Left cardiac atrium (tissue), 4 donors: Measurements from ENCODE around the gene METTL2B. TPM values are rescaled to one million over a fixed set of nuclear protein-coding genes. Genes with fewer than 3 reads are reported as not detected.
A peak's percentile ranks its signal among the peaks of the same experiment; 100 is the strongest.
"Not testable (repeated sequence)": the region's sequence is repeated elsewhere in the genome, so short reads cannot be mapped to it uniquely, and the experiment has no call there.

Experiments
- ATAC-seq, 2 donors: fragments of 200-7000 bp; cut with Tn5 transposase; one replicate each; pipeline ENCODE4 v1.9.1; 2020; ENCODE audit warnings: mild to moderate bottlenecking in 2 of 2, moderate library complexity in 2 of 2
- DNase-seq: peaks from one replicate; pipeline ENCODE4 v3.0.0-alpha.2; 2020
- intact Hi-C, 2 donors: fragments of 100-400 bp; cut with DNase I; formaldehyde crosslinking; loops; one replicate each; pipeline versions ENCODE4 v1.14.1 to v1.15.1; 2022 to 2023
- total RNA-seq, 2 donors: library from RNA; stranded (reverse); fragmentation: NEBNext Ultra II Directional; extraction: Animal tissue kit (Norgen Biotek cat#: 25700); gene quantifications; one replicate each; pipeline ENCODE4 v1.2.1, GENCODE V29; 2021
- donor health status: DM: no; HTN: yes; CAD: no.
- donor health status: DM: no; HTN: yes; CAD: no; lungs with severe emphysema.
- donor health status: DM: yes; HTN: yes; CAD: no.
- donor health status: Dilated cardiomyopathy.

The METTL2B gene
- total RNA-seq, 2 donors from 2014 or later, result 17.2 to 19.3 TPM

DNA sequence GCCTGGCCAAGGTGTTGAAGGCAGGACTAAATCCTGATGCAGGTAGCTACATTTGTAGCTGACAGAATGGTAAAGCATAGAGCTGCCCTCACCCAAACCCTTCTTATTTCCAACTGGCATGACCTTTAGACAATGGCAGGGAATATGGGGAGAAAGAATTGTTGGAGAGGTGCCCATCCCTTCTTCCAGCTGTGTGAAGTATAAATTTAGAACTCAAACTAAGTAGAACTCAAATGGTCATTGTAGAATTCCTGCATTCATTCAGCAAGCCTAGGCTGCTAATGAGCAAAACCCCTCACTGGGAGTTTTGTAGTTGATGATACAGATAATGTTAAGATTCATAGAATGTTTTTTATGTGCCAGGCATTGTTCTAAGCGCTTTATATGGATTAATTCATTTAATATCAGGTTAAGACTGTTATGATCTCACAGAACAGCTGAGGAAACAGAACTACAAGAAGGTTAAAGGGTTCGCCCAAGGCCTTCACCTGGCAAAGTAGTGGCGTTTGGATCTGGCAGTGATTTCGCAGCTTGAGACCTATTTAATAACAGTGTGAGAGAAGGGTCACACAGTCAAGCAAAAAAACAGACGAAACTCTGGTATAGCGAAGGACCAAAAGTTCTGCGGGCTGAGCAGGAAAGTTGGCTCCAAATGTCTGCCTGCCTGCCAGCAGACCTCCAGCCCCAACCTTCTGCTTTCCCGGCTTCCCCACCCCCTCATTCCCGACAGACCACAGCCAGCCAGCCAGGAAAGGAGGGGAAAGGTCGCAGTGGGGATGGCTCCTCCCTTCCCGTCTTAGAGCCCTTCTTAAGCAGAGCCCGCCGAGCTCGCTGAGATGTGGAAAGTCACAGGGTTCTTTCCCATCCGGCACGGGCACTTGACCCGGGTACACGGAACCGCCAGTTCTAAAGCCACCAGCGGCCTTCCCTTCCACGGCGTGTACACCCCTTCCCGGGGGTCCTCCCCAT lies 22.4 kb upstream of the METTL2B start:
- ATAC-seq (peak; percentile 81 to 87), DNase-seq (peak; percentile 94)
- intact Hi-C loops, result no loop called here

DNA sequence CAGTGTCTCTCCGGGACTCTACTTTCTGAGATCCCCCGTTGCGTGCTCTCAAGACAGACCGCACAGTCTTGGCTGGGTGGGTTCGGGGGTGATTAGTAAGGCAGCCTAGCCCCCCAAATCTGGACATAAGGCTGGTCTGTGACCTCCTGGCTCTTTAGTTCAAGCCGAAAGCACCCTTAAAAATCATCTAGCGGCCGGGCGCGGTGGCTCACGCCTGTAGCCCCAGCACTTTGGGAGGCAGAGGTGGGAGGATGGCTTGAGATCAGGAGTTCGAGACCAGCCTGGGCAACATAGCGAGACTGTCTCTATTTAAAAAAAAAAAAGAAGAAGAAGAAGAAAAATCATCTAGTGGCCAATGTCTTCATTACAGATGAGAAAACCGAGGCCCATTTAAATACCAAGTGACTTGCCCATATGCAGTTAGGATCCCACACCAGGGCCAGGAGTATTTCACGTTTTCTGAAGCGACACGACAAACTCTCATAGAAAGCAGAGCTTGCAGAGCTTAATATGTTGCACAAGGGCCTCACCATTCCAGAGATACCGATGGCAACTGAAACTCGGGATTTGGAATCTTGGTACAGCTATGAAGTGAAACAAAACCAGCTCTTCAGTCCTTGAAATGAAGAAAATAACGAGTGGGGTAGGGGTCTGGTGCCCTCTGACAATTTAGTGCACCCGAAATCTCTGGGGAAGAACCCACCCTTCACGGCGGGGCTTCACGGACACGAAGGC lies 21.6 kb upstream of the METTL2B start:
- DNase-seq (no peak), ATAC-seq (peak in 1 of 2 donors; percentile 7)
- intact Hi-C loops, result no loop called here

DNA sequence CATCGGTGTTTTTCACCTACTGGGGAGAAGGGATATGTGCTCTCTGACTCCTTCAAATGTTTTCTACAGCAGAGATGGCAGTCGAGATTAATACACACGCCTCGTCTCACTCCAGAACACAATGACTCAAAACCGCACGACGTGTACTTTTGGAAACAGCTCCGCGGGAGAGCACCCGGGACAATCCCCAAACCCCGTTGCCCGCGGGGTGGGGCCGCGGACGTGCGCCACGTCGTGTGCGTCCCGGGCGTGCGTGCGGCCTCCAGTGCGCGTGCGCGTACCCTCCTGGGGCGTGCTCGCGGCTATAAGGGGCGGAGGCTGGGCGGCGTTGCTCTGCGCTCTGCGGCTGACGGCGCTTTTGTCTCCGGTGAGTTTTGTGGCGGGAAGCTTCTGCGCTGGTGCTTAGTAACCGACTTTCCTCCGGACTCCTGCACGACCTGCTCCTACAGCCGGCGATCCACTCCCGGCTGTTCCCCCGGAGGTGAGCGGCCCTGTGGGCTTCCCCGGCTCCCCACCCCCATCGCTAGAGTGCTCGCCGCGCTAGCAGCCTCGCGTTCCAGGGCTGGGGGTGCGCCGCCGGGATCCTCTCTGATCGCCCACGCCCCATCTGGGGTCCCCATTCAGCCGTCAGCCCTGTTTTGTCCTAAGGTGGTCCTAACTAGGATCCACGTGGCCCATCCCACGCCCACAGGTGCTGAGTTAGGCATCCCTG lies 20.8 kb upstream of the METTL2B start, which contains the start of gene HILPDA:
TSS of gene HILPDA (plus strand) at position 336 of the 712 bp plus-strand sequence. CDS start 1,391 bp downstream, outside the sequence.
- intact Hi-C loops, result no loop called here
- peak; percentile 94 to 97 for ATAC-seq
- peak; percentile 96 for DNase-seq

DNA sequence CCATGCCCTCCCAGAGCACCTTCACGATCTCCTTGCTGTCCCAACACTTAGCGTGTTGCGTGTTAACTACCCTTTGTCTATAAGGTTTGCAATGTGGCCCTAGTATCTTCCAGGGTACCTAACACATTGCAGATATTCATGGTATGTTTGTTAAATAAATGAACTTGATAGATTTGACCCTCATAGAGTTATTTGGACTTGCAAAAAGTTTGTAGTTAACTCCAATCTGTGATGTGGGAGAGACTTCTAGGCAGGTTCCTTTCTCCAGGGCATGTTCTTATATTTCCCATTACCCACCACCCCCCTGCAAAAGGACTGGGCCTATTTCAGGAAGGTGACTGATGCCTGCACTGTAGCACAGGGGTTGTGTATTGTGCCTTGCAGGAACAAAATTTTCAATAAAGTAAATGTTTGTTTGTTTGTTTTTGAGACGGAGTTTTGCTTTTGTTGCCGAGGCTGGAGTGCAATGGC lies 20.3 kb upstream of the METTL2B start:
- DNase-seq (no peak), ATAC-seq (no peak)
- intact Hi-C loops, result no loop called here

DNA sequence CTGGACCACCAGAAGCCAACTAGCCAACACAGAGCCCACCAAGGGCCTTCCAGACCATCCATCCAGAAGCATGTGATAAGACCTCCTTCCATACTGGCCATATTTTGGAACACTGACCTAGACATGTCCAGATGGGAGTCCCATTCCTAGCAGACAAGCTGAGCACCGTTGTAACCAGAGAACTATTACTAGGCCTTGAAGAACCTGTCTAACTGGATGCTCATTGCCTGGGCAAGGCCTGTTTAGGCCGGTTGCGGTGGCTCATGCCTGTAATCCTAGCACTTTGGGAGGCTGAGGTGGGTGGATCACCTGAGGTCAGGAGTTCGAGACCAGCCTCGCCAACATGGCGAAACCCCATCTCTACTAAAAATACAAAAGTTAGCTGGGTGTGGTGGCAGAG lies 19.2 kb upstream of the METTL2B start:
- DNase-seq, intact Hi-C loops, ATAC-seq: not testable (repeated sequence)

DNA sequence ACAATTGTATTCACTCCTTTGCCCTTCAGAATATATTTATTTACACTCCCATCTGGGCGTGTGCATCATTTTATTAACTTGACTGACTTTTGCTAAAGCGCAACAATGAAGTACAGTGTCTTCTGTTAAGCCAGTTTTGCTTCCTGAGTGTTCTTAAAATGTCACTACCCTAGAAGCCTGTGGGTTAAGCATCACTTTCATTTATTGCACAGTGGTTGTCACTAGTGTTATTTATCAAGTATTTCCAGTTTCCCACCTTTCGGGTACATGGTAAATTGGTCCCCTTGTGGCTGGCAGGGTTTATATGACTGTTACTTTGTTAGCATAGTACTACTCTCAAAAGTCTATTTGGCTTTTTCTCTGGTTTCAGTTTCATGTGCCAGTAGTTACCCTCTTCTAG lies 17.6 kb upstream of the METTL2B start:
- intact Hi-C loops, result loop anchor here (1.0 to 2.0 kb wide), 2 partner anchors 32 kb away; no protein-coding TSS in a partner anchor

DNA sequence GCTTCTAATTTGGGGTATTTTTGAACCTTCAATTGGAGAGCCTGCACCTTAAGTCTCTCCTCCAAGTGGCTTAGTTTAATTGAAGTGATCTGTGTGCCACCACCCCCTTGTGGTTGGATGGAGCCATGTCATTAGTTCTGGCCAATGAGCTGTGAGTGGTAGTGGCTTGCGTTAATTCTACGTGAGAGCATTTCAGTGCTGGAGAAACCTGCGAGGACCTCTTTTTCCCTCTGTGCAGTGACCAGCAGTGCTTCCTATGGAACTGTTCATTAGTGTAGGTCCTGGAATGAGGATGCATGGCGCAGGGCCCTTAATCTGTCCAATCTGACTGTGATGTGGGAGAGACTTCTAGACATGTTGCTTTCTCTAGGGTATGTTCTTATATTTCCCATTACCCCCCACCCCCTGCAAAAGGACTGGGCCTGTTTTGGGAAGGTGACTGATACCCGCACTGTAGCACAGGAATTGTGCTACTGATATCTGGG lies 17.1 kb upstream of the METTL2B start:
- DNase-seq (peak; percentile 50), ATAC-seq (peak in 1 of 2 donors; percentile 13)
- intact Hi-C loops, result loop anchor here (1.0 to 2.0 kb wide), 2 partner anchors 32 to 33 kb away; no protein-coding TSS in a partner anchor

More for the DNA sequence above, 17.6 kb upstream of the METTL2B start:
- ATAC-seq (no peak), DNase-seq (no peak)

DNA sequence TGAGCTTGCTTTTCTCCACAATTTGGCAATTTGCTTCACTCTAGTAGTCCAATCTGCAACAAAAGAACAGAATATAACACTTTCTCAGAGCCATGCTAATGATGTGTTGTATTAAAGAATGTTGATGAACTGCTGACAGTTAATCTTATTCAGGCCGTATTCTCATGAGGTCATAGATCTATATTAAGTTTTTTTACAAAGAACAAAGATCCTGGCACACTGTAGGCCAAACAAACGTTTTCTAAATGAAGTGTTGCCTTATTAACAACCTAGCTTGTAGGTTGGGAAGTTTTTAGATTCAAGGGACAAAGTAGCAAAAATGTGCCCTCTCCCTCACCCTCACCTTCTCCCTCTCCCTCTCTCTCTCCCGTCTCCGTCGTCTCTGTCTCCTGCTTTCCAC lies 14.1 kb upstream of the METTL2B start:
- intact Hi-C loops, result no loop called here
- no peak for ATAC-seq
- no peak for DNase-seq

DNA sequence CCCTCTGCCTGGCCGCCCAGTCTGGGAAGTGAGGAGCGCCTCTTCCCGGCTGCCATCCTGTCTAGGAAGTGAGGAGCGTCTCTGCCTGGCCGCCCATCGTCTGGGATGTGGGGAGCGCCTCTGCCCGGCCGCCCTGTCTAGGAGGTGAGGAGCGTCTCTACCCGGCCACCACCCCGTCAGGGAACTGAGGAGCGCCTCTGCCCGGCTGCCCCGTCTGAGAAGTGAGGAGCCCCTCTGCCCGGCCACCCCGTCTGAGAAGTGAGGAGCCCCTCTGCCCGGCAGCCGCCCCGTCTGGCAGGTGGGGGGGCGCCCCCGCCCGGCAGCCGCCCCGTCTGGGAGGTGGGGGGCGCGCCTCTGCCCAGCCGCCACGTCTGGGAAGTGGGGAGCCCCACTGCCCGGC lies 13.2 kb upstream of the METTL2B start:
- intact Hi-C loops, ATAC-seq, DNase-seq: not testable (repeated sequence)

DNA sequence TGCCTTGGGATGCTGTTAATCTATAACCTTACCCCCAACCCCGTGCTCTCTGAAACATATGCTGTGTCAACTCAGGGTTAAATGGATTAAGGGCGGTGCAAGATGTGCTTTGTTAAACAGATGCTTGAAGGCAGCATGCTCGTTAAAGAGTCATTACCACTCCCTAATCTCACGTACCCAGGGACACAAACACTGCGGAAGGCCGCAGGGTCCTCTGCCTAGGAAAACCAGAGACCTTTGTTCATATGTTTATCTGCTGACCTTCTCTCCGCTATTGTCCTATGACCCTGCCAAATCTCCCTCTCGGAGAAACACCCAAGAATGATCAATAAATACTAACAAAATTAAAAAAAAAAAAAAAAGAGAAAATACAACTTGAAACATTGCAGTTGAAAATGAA lies 12.6 kb upstream of the METTL2B start:
- DNase-seq, intact Hi-C loops, ATAC-seq: not testable (repeated sequence)

DNA sequence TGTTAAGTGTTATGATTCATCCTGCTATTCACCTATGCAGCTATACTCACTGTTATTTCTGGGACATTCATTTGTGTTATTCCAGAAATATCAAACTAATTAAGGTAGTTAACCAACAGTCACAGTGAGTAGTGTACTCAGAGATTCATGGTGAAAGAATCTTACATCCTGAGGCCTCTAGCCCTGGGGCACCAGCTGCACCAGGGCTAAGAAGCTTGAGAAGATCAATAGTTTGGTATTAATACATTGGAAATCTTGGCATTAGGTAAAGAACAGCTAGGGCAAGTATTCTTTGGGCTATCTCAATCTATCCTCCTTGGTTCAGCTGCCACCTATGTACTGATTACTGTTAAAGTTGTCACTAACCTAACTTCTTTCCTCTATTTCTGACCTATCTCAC lies 9.7 kb upstream of the METTL2B start:
- ATAC-seq, intact Hi-C loops, DNase-seq: not testable (repeated sequence)

DNA sequence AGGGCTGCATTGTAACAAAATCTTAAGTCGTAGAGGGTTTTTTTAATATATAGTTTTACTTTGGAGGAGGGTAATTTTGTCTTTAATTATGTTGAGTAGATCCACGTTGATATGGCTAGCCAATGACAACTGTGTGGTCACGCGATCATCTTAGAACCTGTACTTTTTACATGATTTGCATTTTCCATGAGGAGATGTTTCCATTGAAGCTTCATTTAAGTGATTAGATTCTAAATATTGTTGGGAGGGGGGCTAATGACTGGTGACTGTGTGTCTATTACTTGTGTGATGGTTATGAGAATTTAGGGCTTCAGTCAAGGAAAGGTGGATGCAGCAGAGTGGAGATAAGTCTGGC lies 765 bp downstream of the METTL2B start:
- intact Hi-C loops, result loop anchor here in 1 of 2 donors (10.0 kb wide), 1 partner anchor 407 kb away; no protein-coding TSS in a partner anchor
- not testable (repeated sequence) for DNase-seq, ATAC-seq

DNA sequence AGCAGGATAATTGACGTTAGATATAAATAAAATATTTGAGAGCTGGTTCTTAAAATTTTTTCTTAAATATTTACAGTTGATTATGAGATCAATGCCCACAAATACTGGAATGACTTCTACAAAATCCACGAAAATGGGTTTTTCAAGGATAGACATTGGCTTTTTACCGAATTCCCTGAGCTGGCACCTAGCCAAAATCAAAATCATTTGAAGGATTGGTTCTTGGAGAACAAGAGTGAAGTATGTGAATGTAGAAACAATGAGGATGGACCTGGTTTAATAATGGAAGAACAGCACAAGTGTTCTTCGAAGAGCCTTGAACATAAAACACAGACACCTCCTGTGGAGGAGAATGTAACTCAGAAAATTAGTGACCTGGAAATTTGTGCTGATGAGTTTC lies 2.5 kb downstream of the METTL2B start:
- intact Hi-C loops, result loop anchor here in 1 of 2 donors (10.0 kb wide), 1 partner anchor 406 kb away; no protein-coding TSS in a partner anchor
- ATAC-seq, DNase-seq: not testable (repeated sequence)

DNA sequence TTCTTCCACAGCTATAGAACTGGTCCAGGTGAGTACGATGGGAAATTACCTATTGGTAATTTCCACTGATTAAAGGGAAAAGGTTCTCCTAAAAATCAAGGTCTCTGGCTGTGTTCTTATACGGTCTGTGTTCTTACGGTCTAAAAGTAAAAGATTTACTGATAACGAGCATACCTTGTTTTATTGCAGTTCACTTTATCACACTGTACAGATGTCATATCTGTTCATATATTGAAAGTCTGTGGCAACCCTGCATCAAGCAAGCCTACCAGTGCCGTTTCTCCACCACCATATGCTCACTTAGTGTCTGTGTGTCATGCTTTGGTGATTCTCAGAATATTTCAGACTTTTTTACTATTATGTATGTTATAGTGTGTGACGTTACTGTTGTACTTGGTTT lies 11.6 kb downstream of the METTL2B start:
- ATAC-seq, DNase-seq, intact Hi-C loops: not testable (repeated sequence)

DNA sequence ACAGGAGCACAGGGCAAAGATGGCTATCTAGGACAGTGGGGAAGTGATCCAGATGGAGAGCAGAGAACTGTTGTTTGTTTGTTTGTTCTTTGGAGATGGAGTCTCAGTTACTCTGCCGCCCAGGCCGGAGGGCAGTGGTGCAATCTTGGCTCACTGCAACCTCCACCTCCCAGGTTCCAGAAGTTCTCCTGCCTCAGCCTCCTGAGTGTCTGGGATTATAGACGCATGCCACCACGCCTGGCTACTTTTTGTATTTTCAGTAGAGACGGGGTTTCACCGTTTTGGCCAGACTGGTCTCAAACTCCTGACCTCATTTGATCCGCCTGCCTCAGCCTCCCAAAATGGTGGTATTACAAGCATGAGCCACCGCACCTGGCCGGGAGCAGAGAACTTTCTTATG lies 20.9 kb downstream of the METTL2B start:
- intact Hi-C loops, result no loop called here
- ATAC-seq (no peak), DNase-seq (no peak)

DNA sequence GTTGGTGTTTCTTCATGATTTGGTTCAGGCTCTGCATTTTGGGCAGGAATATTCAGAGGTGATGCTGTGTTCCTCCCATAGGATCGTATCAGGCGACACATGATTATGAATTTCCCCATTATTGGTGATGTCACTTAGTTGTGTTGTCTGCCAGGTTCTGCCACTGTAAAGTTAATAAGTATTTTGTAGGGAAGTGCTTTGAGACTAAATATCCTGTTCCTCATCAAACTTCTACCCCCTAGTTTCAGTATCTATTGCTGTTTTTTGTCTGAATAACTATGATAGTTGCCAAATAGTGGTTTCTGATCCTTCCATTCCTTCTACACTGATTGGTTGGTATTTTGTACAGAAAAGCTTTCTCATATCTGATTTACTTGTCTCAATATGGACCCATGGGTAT lies 28.9 kb downstream of the METTL2B start:
- DNase-seq, ATAC-seq, intact Hi-C loops: not testable (repeated sequence)

DNA sequence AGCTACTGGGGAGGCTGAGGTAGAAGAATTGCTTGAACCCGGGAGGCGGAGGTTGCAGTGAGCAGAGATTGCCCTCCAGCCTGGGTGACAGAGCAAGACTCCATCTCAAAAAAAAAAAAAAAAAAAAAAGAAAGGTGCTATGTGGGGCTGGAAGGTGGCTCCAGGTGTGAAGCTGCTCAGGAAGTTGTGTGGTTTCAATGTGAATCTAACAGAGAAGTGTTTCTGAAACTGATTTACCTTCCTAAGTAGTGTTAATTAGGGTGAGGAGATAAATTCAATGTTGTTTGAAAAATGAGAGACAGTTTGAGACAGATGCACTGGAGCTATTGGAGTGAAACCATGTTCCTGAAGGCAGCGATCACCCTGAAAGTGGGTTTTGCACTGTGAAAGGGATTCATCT lies 30.3 kb downstream of the METTL2B start:
- DNase-seq, ATAC-seq, intact Hi-C loops: not testable (repeated sequence)

DNA sequence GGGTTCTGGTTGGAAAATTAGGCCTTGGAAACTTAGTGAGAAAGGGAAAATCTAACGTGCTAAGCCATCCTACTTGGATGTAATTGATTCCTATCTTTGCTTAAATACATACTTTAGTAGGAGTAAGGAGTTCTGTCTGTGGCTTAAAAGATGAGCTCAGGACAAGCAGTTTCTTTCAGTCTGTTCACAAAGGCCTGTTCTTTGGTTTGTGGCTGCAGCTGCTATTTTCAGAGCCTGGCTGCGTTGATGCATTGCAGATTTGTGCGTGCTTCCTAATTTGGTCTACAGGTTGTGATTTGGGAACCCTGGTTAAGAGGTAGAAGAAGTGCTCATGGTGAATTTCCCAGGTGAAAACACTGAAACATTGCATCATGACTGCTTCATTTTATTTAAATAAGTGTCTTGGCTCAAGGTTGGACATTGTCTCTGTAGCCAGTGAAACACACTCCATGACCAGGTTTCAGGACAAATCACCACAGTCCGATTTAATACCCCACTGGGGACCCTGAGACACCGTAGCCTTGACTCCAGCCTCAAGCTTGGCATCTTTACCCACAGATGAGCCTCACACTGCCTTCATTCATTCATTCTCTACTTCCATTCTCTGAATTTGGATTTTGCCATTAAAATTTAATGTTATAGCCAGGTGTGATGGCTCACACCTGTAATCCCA lies 30.9 kb downstream of the METTL2B start:
- DNase-seq, intact Hi-C loops, ATAC-seq: not testable (repeated sequence)
